GM21390 (cell line): ENCODE results near the gene RAB6A.

Source experiments
- ATAC-seq: cut with Tn5 transposase; IDR thresholded peaks from one replicate; pipeline ENCODE4 v1.9.1; 2021; ENCODE audit not compliant: unreplicated experiment

Gene RAB6A

DNA sequence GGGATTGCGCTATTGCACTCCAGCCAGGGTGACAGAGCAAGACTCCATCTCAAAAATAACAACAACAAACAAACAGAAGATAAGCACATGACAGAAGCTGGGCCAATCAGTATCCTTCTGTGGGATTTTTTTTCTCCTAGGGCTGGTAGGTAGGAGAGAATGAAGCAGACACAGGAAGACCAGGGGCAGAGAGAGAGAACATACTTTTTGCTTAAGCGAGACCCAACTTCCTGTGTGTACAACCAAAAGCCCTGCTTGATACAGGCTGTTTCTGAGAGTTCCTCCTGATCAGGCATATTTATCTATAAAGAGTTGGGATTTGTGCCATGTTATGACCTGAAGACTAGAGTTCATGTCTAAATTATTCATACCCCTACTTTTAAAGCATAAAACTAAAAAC lies 126.9 kb downstream of the RAB6A start:
- no peak for ATAC-seq

- no peak for ATAC-seq
Measured at GRCh38 chr11:73632996-73633395, 127.9 kb downstream of the RAB6A start.

DNA sequence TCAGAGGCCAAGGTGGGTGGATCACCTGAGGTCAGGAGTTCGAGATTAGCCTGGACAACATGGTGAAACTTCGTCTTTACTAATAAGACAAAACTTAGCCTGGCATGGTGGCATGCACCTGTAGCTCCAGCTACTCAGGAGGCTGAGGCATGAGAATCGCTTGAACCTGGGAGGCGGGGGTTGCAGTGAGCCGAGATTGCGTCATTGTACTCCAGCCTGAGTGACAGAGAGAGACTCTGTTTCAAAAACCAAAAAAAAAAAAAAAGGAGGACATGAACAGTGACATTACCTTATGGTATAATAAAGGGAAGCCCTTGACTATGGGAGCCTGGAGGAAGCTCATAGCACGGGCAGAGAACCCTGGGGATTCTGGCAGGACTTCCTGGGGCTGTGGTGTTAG lies 131.0 kb downstream of the RAB6A start:
- no peak for ATAC-seq

DNA sequence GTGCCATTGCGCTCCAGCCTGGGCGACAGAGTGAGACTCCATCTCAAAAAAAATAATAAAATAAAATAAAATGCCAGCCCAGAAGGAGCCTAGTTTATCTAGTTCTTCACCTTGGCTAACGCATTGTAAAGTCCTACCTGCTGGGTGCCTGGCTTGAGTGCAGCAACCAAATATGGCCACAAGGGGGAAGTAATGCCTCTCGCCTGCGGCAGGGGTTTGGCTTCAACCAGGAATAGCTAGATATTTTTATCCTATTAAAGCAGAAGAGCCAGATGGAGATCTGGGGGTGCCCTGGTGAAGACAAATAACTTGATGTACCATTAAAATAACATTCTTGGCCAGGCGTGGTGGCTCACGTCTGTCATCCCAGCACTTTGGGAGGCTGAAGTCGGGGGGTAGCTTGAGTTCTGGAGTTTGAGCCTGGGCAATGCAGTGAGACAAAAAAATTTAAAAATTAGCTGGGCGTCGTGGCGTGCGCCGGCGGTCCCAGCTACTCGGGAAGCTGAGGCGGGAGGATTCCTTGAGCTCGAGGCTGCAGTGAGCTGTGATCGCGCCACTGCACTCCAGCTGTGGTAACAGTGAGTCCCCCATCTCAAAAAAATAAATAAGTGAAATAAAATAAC lies 135.1 kb downstream of the RAB6A start:
- ATAC-seq = no peak
